Anterior cingulate cortex (tissue), 58 donors: ENCODE data around the gene EPHX1.

Experiments
- DNase-seq, 58 donors: peaks; one replicate each; lab custom pipeline; 2025; lab: John Stamatoyannopoulos, UW

EPHX1 gene

DNA sequence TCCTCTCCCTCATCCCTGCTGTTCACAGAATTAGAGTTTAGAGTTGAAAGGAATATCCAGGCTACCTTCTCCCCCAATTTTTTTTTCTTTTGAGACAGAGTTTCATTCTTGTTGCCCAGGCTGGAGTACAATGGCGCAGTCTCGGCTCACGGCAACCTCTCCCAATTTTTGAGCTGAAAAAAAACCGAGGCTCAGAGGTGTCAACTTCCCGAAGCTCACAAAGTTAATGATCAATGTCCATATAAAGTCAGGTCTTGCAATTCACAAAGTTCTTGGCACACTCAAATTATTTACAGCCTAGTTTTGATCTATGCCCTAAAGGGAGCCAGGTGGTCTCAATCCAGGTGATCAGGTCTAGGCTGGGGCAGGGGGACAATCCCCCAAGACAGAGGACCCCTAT is 79.8 kb downstream of the EPHX1 start:
- DNase-seq: no peak

DNA sequence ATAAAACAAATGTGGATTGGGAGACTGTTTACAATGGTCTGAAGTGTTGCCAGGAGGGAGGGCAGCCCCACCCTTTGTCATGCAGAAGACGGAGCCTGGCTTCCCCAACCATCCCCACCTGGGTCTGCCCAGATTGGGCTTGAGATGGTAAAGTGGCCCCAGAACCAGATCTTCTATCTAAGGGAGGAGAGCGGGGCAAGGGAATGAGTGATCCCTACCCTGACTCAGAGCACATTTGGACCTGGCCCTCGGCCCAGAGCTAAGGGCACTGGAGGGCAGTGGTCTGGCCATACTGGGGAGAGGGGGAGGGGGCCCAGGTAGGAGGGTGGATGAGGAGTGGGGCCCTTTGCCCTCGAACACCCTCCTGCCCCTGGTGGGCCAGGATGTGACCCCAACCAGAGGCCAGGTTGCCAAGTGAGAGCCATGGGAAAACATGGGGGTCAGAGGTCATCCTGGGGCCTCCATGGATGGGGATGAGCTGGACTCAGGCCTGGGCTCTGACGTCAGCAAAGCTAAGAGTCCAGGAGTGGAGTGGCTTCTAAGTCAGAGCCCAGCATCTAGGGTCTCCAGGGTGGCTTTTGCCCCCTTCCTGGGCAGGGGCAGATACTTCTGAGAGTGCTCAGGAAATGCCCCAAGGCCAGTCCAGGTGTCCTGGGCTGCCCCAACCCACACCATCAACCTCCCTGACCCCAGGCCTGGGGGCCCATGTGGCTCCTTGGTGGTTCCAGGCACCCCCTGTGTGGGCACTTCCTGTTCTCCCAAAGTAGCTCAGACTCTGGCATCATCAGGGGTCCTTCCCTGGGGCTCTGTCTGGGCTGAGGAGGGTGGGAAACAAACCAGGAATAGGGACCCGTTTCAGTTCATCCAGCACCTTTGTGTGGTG is 80.7 kb downstream of the EPHX1 start:
- DNase-seq: no peak

DNA sequence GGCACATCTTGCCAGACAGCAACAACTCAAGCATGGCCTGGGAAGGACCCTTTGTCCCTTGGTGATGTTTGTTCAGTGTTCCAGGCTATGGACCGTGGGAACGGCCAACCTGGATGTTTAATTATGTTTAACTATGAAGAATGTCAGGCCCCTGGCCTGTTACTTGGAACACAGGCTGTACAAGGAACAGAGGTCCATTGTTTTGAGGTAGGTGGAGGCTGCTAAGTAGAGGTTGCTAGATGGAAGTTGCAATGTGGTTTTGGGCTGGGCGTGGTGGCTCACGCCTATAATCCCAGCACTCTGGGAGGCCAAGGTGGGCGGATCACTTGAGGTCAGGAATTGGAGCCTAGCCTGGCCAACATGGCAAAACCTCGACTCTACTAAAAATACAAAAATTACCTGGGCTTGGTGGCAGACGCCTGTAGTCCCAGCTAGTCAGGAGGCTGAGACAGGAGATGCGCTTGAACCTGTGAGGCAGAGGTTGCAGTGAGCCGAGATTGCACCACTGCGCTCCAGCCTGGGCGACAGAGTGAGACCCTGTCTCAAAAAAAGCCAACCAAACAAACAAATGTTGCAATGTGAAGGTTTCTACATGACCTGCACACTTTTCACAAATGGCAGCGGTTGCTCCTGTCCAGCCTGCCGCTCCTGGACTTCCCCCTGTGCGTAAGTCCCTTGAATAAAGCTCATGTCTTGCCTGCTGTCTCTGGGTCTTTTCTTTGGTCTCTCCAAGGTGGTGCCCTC is 81.5 kb downstream of the EPHX1 start:
- DNase-seq: no peak

DNA sequence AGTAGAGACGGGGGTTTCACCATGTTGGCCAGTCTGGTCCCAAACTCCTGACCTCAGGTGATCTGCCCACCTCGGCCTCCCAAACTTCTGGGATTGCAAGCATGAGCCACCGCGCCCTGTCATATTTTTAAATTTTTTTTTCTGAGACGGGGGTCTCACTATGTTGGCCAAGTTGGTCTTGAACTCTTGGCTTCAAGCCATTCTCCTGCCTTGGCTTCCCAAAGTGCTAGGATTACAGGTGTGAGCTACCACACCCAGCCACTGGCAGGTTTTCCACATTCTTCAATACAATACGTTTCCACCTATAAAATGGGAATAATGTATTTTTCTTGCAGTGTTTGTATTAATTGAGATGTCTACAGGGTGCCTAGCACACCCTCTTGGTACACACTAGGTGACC is 82.4 kb downstream of the EPHX1 start:
- DNase-seq: no peak
